ENCODE measurements around the gene PKM.

- TF ChIP-seq GATA2 (IDR thresholded peaks at IDR 0.05; ENCODE audit: low read depth, low read length) (no peak), GATA3 (IDR thresholded peaks at IDR 0.05; ENCODE audit: low read depth, low read length) (no peak)
Observed at GRCh38 chr15:72175186-72176044, 55.6 kb downstream of the PKM start.
